GM19455 (cell line): ENCODE results near the gene TMEM175.

ENCODE experiments used
- ATAC-seq: cut with Tn5 transposase; IDR thresholded peaks from one replicate; pipeline ENCODE4 v1.9.1; 2021; ENCODE audit not compliant: unreplicated experiment

Gene TMEM175

GRCh38 chr4:946103-946450, 13.8 kb downstream of the TMEM175 start:
- no peak for ATAC-seq

- no peak for ATAC-seq
These were observed 14.5 kb downstream of the TMEM175 start for GRCh38 chr4:946517-947471.

- no peak for ATAC-seq
These were observed 15.3 kb downstream of the TMEM175 start for GRCh38 chr4:947491-947971.

- no peak for ATAC-seq
These were observed 16.1 kb downstream of the TMEM175 start for GRCh38 chr4:948101-948935.

- ATAC-seq = no peak
These were observed 16.7 kb downstream of the TMEM175 start for GRCh38 chr4:948936-949300.

- no peak for ATAC-seq
These were observed 17.4 kb downstream of the TMEM175 start for GRCh38 chr4:949656-950055.

GRCh38 chr4:950136-951020, 18.1 kb downstream of the TMEM175 start:
- ATAC-seq = no peak

- no peak for ATAC-seq
These were observed 18.9 kb downstream of the TMEM175 start for GRCh38 chr4:951186-951585.

- ATAC-seq = no peak
These were observed 19.6 kb downstream of the TMEM175 start for GRCh38 chr4:951594-952468.

- no peak for ATAC-seq
These were observed 20.8 kb downstream of the TMEM175 start for GRCh38 chr4:952881-953573.

- no peak for ATAC-seq
These were observed 21.3 kb downstream of the TMEM175 start for GRCh38 chr4:953574-953915.

- no peak for ATAC-seq
These were observed 22.2 kb downstream of the TMEM175 start for GRCh38 chr4:954211-955020.

- ATAC-seq = no peak
These were observed 23.1 kb downstream of the TMEM175 start for GRCh38 chr4:955161-955921.

GRCh38 chr4:955931-956381, 23.7 kb downstream of the TMEM175 start:
- ATAC-seq = no peak

GRCh38 chr4:956531-957230, 24.4 kb downstream of the TMEM175 start:
- ATAC-seq = no peak

- no peak for ATAC-seq
These were observed 24.9 kb downstream of the TMEM175 start for GRCh38 chr4:957231-957580.

GRCh38 chr4:957581-958313, 25.5 kb downstream of the TMEM175 start:
- ATAC-seq = no peak
